ENCODE measurements around the gene INPP5F. TPM values are rescaled to one million over a fixed set of nuclear protein-coding genes. Genes with fewer than 3 reads are reported as not detected.

The INPP5F gene
- total RNA-seq, 1 donor from 2014 or later: 47.4 TPM

DNA sequence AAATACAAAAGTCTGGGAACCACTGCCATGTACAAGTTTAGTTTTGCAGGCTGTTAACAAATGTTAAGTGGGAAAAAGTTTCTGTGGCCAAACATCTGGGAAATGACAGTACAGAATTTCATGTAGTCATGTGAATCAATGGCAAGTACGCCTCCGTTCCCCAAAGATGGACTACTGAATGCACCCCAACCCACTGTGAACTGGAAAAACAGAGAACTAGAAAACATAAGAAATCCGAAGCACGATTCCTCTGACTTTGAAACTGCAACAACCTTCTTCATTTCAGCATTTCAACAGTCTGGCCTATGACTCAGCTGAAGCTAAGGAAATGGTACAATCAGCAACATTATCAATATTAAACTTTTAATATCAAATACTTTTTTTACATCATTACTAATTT is 105.0 kb downstream of the INPP5F start:
- Mint-ChIP-seq H3K27me3 (no peaks in the 10 kb centered on the region), H3K36me3 (peaks cover 41% of the 10 kb centered on the region), H3K27ac (no peak overlapping the region), H3K9me3 (no peaks in the 10 kb centered on the region), H3K4me1 (ENCODE audit: unreplicated experiment) (no peaks in the 10 kb centered on the region), H3K4me3 (no peak overlapping the region)
- no peak for TF ChIP-seq CTCF (conservative IDR thresholded peaks at IDR 0.05)
- DNase-seq (ENCODE audit: extremely low spot score, unreplicated experiment): no peak

DNA sequence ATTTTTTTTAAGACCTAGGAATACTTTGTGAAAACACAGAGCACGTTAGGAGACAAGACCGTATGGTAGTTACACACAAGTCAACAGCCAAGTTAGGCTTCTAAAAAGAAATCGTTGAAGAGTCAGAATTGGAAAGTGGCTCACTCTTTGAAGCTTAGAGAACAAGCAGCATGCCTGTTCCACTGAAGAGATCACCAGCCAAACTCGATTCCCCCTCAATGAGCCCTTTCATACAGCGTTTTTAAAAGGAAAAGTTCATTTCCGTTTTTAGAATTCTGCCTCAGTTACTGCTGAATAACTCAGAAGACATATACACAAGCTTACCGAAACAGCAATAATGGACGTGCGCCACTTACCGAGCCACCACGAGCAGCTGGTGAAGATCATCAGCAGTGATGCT is 105.8 kb downstream of the INPP5F start:
- Mint-ChIP-seq H3K4me1 (ENCODE audit: unreplicated experiment) (no peaks in the 10 kb centered on the region), H3K36me3 (peaks cover 38% of the 10 kb centered on the region), H3K4me3 (no peak overlapping the region), H3K9me3 (no peaks in the 10 kb centered on the region), H3K27me3 (no peaks in the 10 kb centered on the region), H3K27ac (no peak overlapping the region)
- DNase-seq (ENCODE audit: extremely low spot score, unreplicated experiment): no peak
- TF ChIP-seq CTCF (conservative IDR thresholded peaks at IDR 0.05): no peak

DNA sequence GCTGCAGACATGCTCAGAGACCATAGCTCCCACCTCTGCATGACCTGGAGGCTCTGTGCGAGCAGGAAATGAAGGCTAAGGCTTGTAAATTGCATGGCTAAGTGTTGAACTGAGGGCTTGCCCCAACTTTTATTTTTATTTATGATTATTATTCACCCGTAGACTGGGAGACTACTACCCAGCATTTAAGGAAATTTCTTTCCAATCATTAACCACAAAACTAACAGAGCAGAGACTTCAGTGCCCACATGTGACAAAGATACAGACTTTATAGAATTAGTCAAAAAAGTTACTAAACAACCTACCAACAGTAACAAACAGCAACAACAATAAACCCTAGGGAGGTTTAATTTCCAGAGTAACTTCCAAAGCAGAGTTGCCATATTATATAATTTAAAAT is 107.1 kb downstream of the INPP5F start:
- TF ChIP-seq CTCF (conservative IDR thresholded peaks at IDR 0.05): no peak
- no peaks in the 10 kb centered on the region for H3K9me3 Mint-ChIP-seq
- H3K27me3 Mint-ChIP-seq: no peaks in the 10 kb centered on the region
- H3K27ac Mint-ChIP-seq: no peak overlapping the region
- no peak for DNase-seq (ENCODE audit: extremely low spot score, unreplicated experiment)
- no peak overlapping the region for H3K4me3 Mint-ChIP-seq
- no peaks in the 10 kb centered on the region for H3K4me1 Mint-ChIP-seq (ENCODE audit: unreplicated experiment)
- peaks cover 40% of the 10 kb centered on the region for H3K36me3 Mint-ChIP-seq

GRCh38 chr10:119834188-119834587 is 108.3 kb downstream of the INPP5F start:
- H3K4me3 Mint-ChIP-seq: no peak overlapping the region
- H3K36me3 Mint-ChIP-seq: peaks cover 50% of the 10 kb centered on the region
- no peaks in the 10 kb centered on the region for H3K27me3 Mint-ChIP-seq
- TF ChIP-seq CTCF (conservative IDR thresholded peaks at IDR 0.05): no peak
- no peaks in the 10 kb centered on the region for H3K4me1 Mint-ChIP-seq (ENCODE audit: unreplicated experiment)
- DNase-seq (ENCODE audit: extremely low spot score, unreplicated experiment): no peak
- H3K27ac Mint-ChIP-seq: no peak overlapping the region
- no peaks in the 10 kb centered on the region for H3K9me3 Mint-ChIP-seq

- no peak overlapping the region for H3K4me3 Mint-ChIP-seq
- H3K27me3 Mint-ChIP-seq: no peaks in the 10 kb centered on the region
- no peaks in the 10 kb centered on the region for H3K9me3 Mint-ChIP-seq
- no peak overlapping the region for H3K27ac Mint-ChIP-seq
- DNase-seq (ENCODE audit: extremely low spot score, unreplicated experiment): no peak
- no peaks in the 10 kb centered on the region for H3K4me1 Mint-ChIP-seq (ENCODE audit: unreplicated experiment)
- H3K36me3 Mint-ChIP-seq: peaks cover 54% of the 10 kb centered on the region
- no peak for TF ChIP-seq CTCF (conservative IDR thresholded peaks at IDR 0.05)
Observed at GRCh38 chr10:119845656-119846055, 119.8 kb downstream of the INPP5F start.

Measured in type B pancreatic cell (in vitro differentiated cells).